ENCODE data around the gene HSPA14. TPM values are rescaled to one million over a fixed set of nuclear protein-coding genes. Genes with fewer than 3 reads are reported as not detected.

Gene HSPA14
- total and polyA plus RNA-seq, 10 of the 15 experiments (the other 5 are each of a cell fraction or from before 2014, with no cell fraction given): 26.6 to 56.1 (median 34.3) TPM

DNA sequence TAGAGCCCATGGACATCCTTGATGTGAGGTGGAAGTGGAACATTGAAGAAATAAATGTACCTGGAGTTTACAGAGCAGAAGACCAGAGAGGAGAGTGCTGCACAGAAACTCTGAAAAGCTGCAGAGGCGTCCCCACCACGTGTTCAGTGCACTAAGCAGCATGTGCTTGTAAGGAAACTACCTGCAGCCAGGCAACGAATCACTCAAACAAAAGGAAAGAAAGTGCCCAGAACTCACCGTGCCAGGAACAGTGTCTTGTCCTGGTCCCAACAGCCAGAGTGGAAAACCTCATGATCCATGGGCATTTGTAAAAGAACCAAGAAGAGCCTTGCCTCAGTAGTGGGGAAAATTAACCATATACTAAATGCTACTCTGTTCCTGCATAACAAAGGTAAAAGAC, 72.8 kb downstream of the HSPA14 start:
- H3K36me3 ChIP-seq (ENCODE audit: control insufficient read depth in 2 of 2, insufficient read depth in 2 of 2, low read length in 1 of 2): peaks cover 16 to 32% of the 10 kb centered on the region in 2 experiments

GRCh38 chr10:14911801-14912200, 73.7 kb downstream of the HSPA14 start:
- Histone ChIP-seq H3K27me3 (replicated peaks in 1 of 2; ENCODE audit: control insufficient read depth in 2 of 2, insufficient read depth in 2 of 2, low read length in 1 of 2) (no peaks in the 10 kb centered on the region), H3K27ac (ENCODE audit: control insufficient read depth, insufficient read depth) (no peak overlapping the region), H3K9ac (ENCODE audit: control insufficient read depth, insufficient read depth, low read length) (no peak overlapping the region), H2AFZ (ENCODE audit: control insufficient read depth, low read depth, low read length) (no peak overlapping the region), H3K4me1 (ENCODE audit: control insufficient read depth, insufficient read depth, low read length) (no peaks in the 10 kb centered on the region), H4K20me1 (ENCODE audit: control insufficient read depth, insufficient read depth) (no peaks in the 10 kb centered on the region), H3K79me2 (ENCODE audit: control insufficient read depth, insufficient read depth, low read length) (no peaks in the 10 kb centered on the region; the same call in 1 of the 2 replicates), H3K4me3 (no peak overlapping the region), H3K4me2 (ENCODE audit: control insufficient read depth, insufficient read depth) (no peak overlapping the region), H3K9me3 (replicated peaks; ENCODE audit: control insufficient read depth, insufficient read depth, low read length) (peaks cover 4% of the 10 kb centered on the region), H3K36me3 (ENCODE audit: control insufficient read depth in 2 of 2, insufficient read depth in 2 of 2, low read length in 1 of 2) (peaks cover 16 to 34% of the 10 kb centered on the region in 2 experiments)
- ChIA-PET RAD21 (ENCODE audit: unreplicated experiment) (interaction anchor here (1.0 kb wide), 1 partner anchor 41 kb away, joined by 3 read pairs; no protein-coding TSS in a partner anchor), CTCF (interaction anchor here (1.6 kb wide), 1 partner anchor 8 kb away, joined by 4 read pairs; no protein-coding TSS in a partner anchor), POLR2A (no interaction called here), SMC1A (ENCODE audit: uncharacterized antibody, unreplicated experiment) (interaction anchor here (0.9 kb wide), 1 partner anchor 29 kb away, joined by 4 read pairs; no protein-coding TSS in a partner anchor)
- DNase-seq (ENCODE audit: low read depth, low spot score) (no peak), ATAC-seq (no peak), FAIRE-seq (no peak)
- intact Hi-C loops (cut with micrococcal nuclease; ENCODE audit: unreplicated experiment): no loop called here
- no TSS peak for BruUV-seq (replicated peaks)
- WGBS (ENCODE audit: insufficient coverage, insufficient replicate concordance, low lambda C conversion rate, missing lambda C conversion rate): 100% methylated on average over 3 of the region's 3 CpGs
- in situ Hi-C loops (cut with MboI): no loop called here
- no peak for TF ChIP-seq PAX5 (IDR thresholded peaks at IDR 0.05; ENCODE audit: borderline replicate concordance, low read depth, low read length)
- no peak for TF ChIP-seq USF2 (IDR thresholded peaks at IDR 0.05; ENCODE audit: borderline replicate concordance, low read depth, low read length)
- TF ChIP-seq CBX5 (IDR thresholded peaks at IDR 0.05; ENCODE audit: low read depth): no peak
- TF ChIP-seq, protein P1, sequence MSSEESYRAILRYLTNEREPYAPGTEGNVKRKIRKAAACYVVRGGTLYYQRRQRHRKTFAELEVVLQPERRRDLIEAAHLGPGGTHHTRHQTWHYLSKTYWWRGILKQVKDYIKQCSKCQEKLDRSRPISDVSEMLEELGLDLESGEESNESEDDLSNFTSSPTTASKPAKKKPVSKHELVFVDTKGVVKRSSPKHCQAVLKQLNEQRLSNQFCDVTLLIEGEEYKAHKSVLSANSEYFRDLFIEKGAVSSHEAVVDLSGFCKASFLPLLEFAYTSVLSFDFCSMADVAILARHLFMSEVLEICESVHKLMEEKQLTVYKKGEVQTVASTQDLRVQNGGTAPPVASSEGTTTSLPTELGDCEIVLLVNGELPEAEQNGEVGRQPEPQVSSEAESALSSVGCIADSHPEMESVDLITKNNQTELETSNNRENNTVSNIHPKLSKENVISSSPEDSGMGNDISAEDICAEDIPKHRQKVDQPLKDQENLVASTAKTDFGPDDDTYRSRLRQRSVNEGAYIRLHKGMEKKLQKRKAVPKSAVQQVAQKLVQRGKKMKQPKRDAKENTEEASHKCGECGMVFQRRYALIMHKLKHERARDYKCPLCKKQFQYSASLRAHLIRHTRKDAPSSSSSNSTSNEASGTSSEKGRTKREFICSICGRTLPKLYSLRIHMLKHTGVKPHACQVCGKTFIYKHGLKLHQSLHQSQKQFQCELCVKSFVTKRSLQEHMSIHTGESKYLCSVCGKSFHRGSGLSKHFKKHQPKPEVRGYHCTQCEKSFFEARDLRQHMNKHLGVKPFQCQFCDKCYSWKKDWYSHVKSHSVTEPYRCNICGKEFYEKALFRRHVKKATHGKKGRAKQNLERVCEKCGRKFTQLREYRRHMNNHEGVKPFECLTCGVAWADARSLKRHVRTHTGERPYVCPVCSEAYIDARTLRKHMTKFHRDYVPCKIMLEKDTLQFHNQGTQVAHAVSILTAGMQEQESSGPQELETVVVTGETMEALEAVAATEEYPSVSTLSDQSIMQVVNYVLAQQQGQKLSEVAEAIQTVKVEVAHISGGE (CRISPR knock-in tag; IDR thresholded peaks at IDR 0.05): no peak
- no peak for TF ChIP-seq PML (IDR thresholded peaks at IDR 0.05; ENCODE audit: low read length)
- no peak for TF ChIP-seq SUPT20H (IDR thresholded peaks at IDR 0.05; ENCODE audit: borderline replicate concordance, control insufficient read depth, low read depth, low read length)
- TF ChIP-seq HCFC1 (IDR thresholded peaks at IDR 0.05; ENCODE audit: low read length): no peak
- no peak for TF ChIP-seq ZBTB33 (IDR thresholded peaks at IDR 0.05)
- TF ChIP-seq RELA (IDR thresholded peaks at IDR 0.05; ENCODE audit: borderline replicate concordance, partially characterized antibody): no peak

More for the DNA sequence above, 72.8 kb downstream of the HSPA14 start:
- H3K27me3 ChIP-seq (replicated peaks in 1 of 2; ENCODE audit: control insufficient read depth in 2 of 2, insufficient read depth in 2 of 2, low read length in 1 of 2): no peaks in the 10 kb centered on the region
- ATAC-seq: no peak
- no peak for FAIRE-seq
- no peak overlapping the region for H3K4me2 ChIP-seq (ENCODE audit: control insufficient read depth, insufficient read depth)
- intact Hi-C loops (cut with micrococcal nuclease; ENCODE audit: unreplicated experiment): no loop called here
- H3K4me3 ChIP-seq: no peak overlapping the region
- in situ Hi-C loops (cut with MboI): no loop called here
- POLR2A ChIA-PET: no interaction called here
- H3K9ac ChIP-seq (ENCODE audit: control insufficient read depth, insufficient read depth, low read length): no peak overlapping the region
- no peak for DNase-seq (ENCODE audit: low read depth, low spot score)
- no peaks in the 10 kb centered on the region for H3K4me1 ChIP-seq (ENCODE audit: control insufficient read depth, insufficient read depth, low read length)
- RAD21 ChIA-PET (ENCODE audit: unreplicated experiment): no interaction called here
- no peak overlapping the region for H3K27ac ChIP-seq (ENCODE audit: control insufficient read depth, insufficient read depth)
- no peaks in the 10 kb centered on the region; the same call in 1 of the 2 replicates for H3K79me2 ChIP-seq (ENCODE audit: control insufficient read depth, insufficient read depth, low read length)
- no peaks in the 10 kb centered on the region; the same call in none of the 3 replicates for H3K9me3 ChIP-seq (replicated peaks; ENCODE audit: control insufficient read depth, insufficient read depth, low read length)
- no TSS peak for BruUV-seq (replicated peaks)
- no peak for TF ChIP-seq KAT2A (conservative IDR thresholded peaks at IDR 0.05; ENCODE audit: control insufficient read depth, low read depth, low read length)
- WGBS (ENCODE audit: insufficient coverage, insufficient replicate concordance, low lambda C conversion rate, missing lambda C conversion rate): 96% methylated on average over 4 of the region's 4 CpGs
- SMC1A ChIA-PET (ENCODE audit: uncharacterized antibody, unreplicated experiment): interaction anchor here (0.9 kb wide), 1 partner anchor 28 kb away, joined by 4 read pairs; no protein-coding TSS in a partner anchor
- H2AFZ ChIP-seq (ENCODE audit: control insufficient read depth, low read depth, low read length): no peak overlapping the region
- no peaks in the 10 kb centered on the region for H4K20me1 ChIP-seq (ENCODE audit: control insufficient read depth, insufficient read depth)
- CTCF ChIA-PET: no interaction called here

Measured in GM12878 (cell line).